Measurements from ENCODE around the gene SDCCAG8. TPM values are rescaled to one million over a fixed set of nuclear protein-coding genes. Genes with fewer than 3 reads are reported as not detected.

Gene SDCCAG8
- total and polyA plus RNA-seq, 11 donors: 7.8 to 36.6 (median 21.6) TPM

DNA sequence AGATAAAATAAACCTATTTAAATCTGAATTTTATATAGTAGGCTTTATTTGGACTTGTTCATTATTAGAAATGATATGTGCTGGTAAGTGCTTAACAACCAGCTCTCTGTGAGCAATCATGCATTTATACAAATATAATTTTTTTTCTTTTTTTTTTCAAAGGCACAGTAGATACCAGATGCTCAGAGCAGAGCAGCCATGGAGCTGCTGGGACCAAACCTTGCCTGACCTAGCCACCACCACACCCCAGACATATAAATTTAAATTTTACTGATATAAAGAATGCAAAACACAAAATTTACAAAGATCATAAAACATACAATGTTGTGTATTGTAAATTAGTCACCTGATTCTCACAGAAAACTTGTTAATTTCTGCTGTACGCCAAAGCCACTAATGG lies 290.6 kb downstream of the SDCCAG8 start:
- DNase-seq (no peak), ATAC-seq (no peak)
- H3K36me3 ChIP-seq: peaks cover 0 to 33% (median 8%) of the 10 kb centered on the region in 9 donors
- no peak overlapping the region for H3K4me3 ChIP-seq
- no peak for TF ChIP-seq POLR2A (IDR thresholded peaks at IDR 0.05)
- TF ChIP-seq, protein P1, sequence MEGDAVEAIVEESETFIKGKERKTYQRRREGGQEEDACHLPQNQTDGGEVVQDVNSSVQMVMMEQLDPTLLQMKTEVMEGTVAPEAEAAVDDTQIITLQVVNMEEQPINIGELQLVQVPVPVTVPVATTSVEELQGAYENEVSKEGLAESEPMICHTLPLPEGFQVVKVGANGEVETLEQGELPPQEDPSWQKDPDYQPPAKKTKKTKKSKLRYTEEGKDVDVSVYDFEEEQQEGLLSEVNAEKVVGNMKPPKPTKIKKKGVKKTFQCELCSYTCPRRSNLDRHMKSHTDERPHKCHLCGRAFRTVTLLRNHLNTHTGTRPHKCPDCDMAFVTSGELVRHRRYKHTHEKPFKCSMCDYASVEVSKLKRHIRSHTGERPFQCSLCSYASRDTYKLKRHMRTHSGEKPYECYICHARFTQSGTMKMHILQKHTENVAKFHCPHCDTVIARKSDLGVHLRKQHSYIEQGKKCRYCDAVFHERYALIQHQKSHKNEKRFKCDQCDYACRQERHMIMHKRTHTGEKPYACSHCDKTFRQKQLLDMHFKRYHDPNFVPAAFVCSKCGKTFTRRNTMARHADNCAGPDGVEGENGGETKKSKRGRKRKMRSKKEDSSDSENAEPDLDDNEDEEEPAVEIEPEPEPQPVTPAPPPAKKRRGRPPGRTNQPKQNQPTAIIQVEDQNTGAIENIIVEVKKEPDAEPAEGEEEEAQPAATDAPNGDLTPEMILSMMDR (IDR thresholded peaks at IDR 0.05): no peak
- H3K27me3 ChIP-seq: no peaks in the 10 kb centered on the region
- H3K27ac ChIP-seq: no peak overlapping the region
- intact Hi-C loops (cut with DNase I): no loop called here
- 0% methylated on average over 1 of the region's 1 CpG for WGBS, 4 donors
- no peaks in the 10 kb centered on the region for H3K4me1 ChIP-seq
- no peaks in the 10 kb centered on the region for H3K9me3 ChIP-seq

DNA sequence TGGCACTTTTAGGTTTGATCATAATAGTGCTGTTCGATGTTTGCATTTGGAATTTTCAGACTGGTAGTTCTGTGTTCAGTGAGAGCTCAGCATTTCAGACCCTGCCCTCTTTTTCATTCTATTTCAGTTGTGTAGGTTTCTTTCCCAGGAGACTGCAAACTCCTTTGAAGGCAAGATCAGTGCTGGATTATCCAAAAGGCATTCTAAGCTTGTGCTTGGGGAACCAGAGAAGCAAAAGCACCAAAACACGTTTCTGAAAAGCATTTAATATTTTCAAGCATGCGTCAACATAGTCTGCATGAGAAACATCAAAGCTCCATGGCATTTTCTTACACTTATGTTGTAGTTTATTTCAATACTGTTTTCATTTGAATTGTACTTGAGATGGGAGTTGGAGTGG lies 292.1 kb downstream of the SDCCAG8 start:
- no peak for ATAC-seq
- H3K9me3 ChIP-seq: no peaks in the 10 kb centered on the region
- no peaks in the 10 kb centered on the region for H3K27me3 ChIP-seq
- TF ChIP-seq POLR2A (IDR thresholded peaks at IDR 0.05): no peak
- TF ChIP-seq, protein P1 (IDR thresholded peaks at IDR 0.05): no peak
- 90 to 95% (median 92%) methylated on average over 3 of the region's 3 CpGs for WGBS, 4 donors
- peaks cover 0 to 38% (median 8%) of the 10 kb centered on the region in 9 donors for H3K36me3 ChIP-seq
- intact Hi-C loops (cut with DNase I): no loop called here
- no peak overlapping the region for H3K27ac ChIP-seq
- no peaks in the 10 kb centered on the region for H3K4me1 ChIP-seq
- no peak overlapping the region for H3K4me3 ChIP-seq
- no peak for DNase-seq

DNA sequence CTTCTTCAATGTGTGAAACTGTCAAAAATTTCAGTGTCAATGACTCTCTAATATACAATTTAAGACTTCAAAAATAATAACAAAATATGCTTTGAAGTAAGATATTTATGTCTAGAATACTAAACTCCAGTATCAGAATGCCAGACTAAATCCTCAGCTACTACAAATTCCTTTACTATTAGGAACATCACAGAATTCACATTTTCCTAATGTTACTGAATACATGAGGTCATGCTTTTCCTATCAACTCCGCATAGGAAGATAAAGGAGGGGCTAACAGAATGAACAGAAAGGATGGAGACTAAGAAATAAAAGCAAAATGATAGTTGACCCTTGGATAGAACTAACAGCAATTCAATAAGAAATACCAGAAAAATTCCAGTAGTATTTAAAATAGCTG lies 292.7 kb downstream of the SDCCAG8 start:
- H3K9me3 ChIP-seq: no peaks in the 10 kb centered on the region
- ATAC-seq (no peak), DNase-seq (no peak)
- no peak overlapping the region for H3K27ac ChIP-seq
- intact Hi-C loops (cut with DNase I): no loop called here
- WGBS, 4 donors: 82 to 92% (median 90%) methylated on average over 1 of the region's 1 CpG
- no peaks in the 10 kb centered on the region for H3K27me3 ChIP-seq
- no peak overlapping the region for H3K4me3 ChIP-seq
- no peak for TF ChIP-seq POLR2A (IDR thresholded peaks at IDR 0.05)
- TF ChIP-seq, protein P1 (IDR thresholded peaks at IDR 0.05): no peak
- no peaks in the 10 kb centered on the region for H3K4me1 ChIP-seq
- H3K36me3 ChIP-seq: peaks cover 0 to 32% (median 5%) of the 10 kb centered on the region in 9 donors

DNA sequence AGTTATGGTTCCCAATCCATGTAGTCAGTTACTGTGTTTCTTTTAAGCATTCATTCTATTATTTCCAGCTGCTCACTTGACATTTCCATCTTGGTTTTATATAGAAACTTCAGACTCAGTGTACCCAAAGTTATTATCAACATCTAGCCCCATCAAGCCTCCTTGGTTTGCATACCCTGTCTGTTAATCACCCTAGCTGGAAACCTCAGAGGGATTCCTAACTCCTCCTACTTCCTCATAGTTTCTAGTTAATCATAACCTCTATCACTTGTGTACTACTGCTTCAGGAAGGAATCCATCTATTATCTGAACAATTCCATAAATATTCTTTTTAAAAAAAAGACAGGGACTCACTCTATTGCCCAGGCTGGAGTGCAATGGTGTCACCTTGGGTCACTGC lies 293.3 kb downstream of the SDCCAG8 start:
- TF ChIP-seq, protein P1 (IDR thresholded peaks at IDR 0.05): no peak
- H3K4me3 ChIP-seq: no peak overlapping the region
- intact Hi-C loops (cut with DNase I): no loop called here
- ATAC-seq (no peak), DNase-seq (no peak)
- H3K36me3 ChIP-seq: peaks cover 0 to 26% (median 5%) of the 10 kb centered on the region in 9 donors
- no peaks in the 10 kb centered on the region for H3K4me1 ChIP-seq
- no peaks in the 10 kb centered on the region for H3K9me3 ChIP-seq
- no peak overlapping the region for H3K27ac ChIP-seq
- H3K27me3 ChIP-seq: no peaks in the 10 kb centered on the region

Small RNA genes lying within 50 kb of the gene (microRNA-seq; reads per million reads assigned to microRNA genes)
- 0 to 2.4 (median 0.35) reads per million in 4 donors for gene MIR4677

Other genes with a start within 250 kb of the SDCCAG8 start
- gene CEP170, start 760 bp upstream of the SDCCAG8 start, total RNA-seq: 10 to 100 TPM; 27.2 to 70.3 (median 42.7) TPM
- gene CEP170, start 760 bp upstream of the SDCCAG8 start, polyA plus RNA-seq: 10 to 100 TPM in 1 of 2 donors, 1 to 10 TPM in 1; 9.7 to 16.6 TPM